ENCODE data around the gene PCBP3. TPM values are rescaled to one million over a fixed set of nuclear protein-coding genes. Genes with fewer than 3 reads are reported as not detected.

The PCBP3 gene
- total RNA-seq, 1 experiment from 2014 or later, result not detected

DNA sequence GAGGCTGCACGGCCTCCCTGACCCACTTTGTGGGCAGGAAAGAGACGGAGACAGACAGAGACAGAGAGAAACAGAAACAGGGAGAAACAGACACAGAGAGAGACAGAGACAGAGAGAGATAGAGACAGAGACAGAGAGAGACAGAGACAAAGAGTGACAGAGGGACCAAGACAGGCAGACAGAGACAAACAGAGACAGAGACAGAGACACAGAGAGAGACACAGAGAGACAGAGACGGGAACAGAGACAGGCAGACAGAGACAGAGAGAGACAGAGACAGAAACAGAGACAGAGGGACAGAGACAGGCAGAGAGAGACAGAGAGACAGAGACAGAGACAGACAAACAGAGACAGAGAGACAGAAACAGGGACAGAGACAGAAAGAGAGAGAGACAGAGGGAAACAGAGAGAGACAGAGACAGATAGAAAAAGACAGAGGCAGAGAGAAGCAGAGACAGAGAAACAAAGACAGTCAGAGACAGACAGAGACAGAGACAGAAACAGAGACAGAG is 341.1 kb downstream of the PCBP3 start:
- Histone ChIP-seq H3K36me3 (ENCODE audit: control insufficient read depth, insufficient read depth, low read length) (no peaks in the 10 kb centered on the region), H3K4me1 (ENCODE audit: control insufficient read depth, insufficient read depth, low read length) (no peaks in the 10 kb centered on the region), H3K27me3 (ENCODE audit: control insufficient read depth, insufficient read depth, low read length) (no peaks in the 10 kb centered on the region), H3K9me3 (ENCODE audit: control insufficient read depth, insufficient read depth, low read depth, low read length) (no peaks in the 10 kb centered on the region), H3K27ac (ENCODE audit: low read length) (no peak overlapping the region), H3K4me3 (ENCODE audit: low read depth in 2 of 2, low read length in 2 of 2) (no peak overlapping the region)
- no peak for DNase-seq (ENCODE audit: low read depth, low spot score)
- in situ Hi-C loops (cut with HindIII; ENCODE audit: low pct_unique_long_range_greater_than_20kb, low sequenced_read_pairs) (no loop called here), intact Hi-C loops (cut with micrococcal nuclease; ENCODE audit: unreplicated experiment) (no loop called here)
- TF ChIP-seq, protein P1, sequence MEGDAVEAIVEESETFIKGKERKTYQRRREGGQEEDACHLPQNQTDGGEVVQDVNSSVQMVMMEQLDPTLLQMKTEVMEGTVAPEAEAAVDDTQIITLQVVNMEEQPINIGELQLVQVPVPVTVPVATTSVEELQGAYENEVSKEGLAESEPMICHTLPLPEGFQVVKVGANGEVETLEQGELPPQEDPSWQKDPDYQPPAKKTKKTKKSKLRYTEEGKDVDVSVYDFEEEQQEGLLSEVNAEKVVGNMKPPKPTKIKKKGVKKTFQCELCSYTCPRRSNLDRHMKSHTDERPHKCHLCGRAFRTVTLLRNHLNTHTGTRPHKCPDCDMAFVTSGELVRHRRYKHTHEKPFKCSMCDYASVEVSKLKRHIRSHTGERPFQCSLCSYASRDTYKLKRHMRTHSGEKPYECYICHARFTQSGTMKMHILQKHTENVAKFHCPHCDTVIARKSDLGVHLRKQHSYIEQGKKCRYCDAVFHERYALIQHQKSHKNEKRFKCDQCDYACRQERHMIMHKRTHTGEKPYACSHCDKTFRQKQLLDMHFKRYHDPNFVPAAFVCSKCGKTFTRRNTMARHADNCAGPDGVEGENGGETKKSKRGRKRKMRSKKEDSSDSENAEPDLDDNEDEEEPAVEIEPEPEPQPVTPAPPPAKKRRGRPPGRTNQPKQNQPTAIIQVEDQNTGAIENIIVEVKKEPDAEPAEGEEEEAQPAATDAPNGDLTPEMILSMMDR (IDR thresholded peaks at IDR 0.05), result no peak
- TF ChIP-seq POLR2AphosphoS5 (IDR thresholded peaks at IDR 0.05; ENCODE audit: low read depth, low read length), result no peak
- no peak for TF ChIP-seq TCF7L2 (IDR thresholded peaks at IDR 0.05; ENCODE audit: low read depth, low read length)
- no peak for TF ChIP-seq SIN3A (IDR thresholded peaks at IDR 0.05; ENCODE audit: borderline replicate concordance, insufficient read depth, low read depth, low read length)
- TF ChIP-seq, protein P2, sequence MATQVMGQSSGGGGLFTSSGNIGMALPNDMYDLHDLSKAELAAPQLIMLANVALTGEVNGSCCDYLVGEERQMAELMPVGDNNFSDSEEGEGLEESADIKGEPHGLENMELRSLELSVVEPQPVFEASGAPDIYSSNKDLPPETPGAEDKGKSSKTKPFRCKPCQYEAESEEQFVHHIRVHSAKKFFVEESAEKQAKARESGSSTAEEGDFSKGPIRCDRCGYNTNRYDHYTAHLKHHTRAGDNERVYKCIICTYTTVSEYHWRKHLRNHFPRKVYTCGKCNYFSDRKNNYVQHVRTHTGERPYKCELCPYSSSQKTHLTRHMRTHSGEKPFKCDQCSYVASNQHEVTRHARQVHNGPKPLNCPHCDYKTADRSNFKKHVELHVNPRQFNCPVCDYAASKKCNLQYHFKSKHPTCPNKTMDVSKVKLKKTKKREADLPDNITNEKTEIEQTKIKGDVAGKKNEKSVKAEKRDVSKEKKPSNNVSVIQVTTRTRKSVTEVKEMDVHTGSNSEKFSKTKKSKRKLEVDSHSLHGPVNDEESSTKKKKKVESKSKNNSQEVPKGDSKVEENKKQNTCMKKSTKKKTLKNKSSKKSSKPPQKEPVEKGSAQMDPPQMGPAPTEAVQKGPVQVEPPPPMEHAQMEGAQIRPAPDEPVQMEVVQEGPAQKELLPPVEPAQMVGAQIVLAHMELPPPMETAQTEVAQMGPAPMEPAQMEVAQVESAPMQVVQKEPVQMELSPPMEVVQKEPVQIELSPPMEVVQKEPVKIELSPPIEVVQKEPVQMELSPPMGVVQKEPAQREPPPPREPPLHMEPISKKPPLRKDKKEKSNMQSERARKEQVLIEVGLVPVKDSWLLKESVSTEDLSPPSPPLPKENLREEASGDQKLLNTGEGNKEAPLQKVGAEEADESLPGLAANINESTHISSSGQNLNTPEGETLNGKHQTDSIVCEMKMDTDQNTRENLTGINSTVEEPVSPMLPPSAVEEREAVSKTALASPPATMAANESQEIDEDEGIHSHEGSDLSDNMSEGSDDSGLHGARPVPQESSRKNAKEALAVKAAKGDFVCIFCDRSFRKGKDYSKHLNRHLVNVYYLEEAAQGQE (IDR thresholded peaks at IDR 0.05; ENCODE audit: insufficient read depth in 1 of 2, low read depth in 2 of 2, low read length in 1 of 2), result no peak
- ChIA-PET POLR2A (no interaction called here), CTCF (no interaction called here)
- ATAC-seq, result no peak
- no TSS peak for BruUV-seq (replicated peaks)

DNA sequence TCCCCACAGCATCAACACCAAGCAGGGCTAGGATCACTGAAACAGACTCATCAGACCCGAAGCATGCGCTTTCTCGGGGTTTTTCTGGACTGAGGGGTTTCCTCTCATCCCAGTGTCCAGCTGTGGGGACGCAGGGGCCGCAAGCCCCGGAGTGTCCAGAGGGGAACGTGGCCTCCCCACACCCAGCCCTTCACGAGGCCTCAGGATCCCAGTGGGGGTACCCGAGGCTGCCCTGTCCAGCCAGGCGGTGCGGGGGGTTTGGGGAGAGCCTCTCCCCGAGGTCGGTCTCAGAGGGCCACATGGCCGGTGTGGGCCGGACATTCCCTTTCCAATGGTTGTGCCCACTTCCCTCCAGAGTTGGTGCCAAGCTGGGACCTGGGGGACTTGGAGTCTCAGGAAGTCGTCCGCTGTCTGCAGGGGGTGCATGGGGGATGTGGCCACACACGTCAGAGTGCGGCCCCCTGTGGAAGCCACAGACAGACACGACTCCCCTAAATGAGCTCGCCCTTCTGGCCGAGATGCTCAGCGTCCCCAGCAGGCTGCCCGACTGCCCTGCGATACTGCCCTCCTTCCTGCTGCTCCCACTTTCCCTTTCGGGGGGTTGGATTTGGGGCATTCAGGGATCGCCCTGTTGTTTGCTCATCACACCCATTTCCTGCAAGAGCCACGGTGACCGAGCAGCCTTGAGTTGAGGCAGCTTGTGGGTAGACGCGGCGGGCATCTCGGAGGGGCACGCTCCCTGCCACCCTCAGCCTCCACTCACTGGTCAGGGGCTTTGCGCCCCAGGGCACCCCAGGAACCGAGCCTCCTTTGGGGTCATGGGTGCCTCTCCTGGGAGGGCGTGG is 342.2 kb downstream of the PCBP3 start:
- BruUV-seq (replicated peaks), result no TSS peak
- H3K36me3 ChIP-seq (ENCODE audit: control insufficient read depth, insufficient read depth, low read length), result no peaks in the 10 kb centered on the region
- H3K27me3 ChIP-seq (ENCODE audit: control insufficient read depth, insufficient read depth, low read length), result no peaks in the 10 kb centered on the region
- ChIA-PET CTCF (no interaction called here), POLR2A (no interaction called here)
- no peak overlapping the region for H3K27ac ChIP-seq (ENCODE audit: low read length)
- in situ Hi-C loops (cut with HindIII; ENCODE audit: low pct_unique_long_range_greater_than_20kb, low sequenced_read_pairs), result no loop called here
- ATAC-seq (no peak), DNase-seq (ENCODE audit: low read depth, low spot score) (no peak)
- no peaks in the 10 kb centered on the region for H3K4me1 ChIP-seq (ENCODE audit: control insufficient read depth, insufficient read depth, low read length)
- no peaks in the 10 kb centered on the region for H3K9me3 ChIP-seq (ENCODE audit: control insufficient read depth, insufficient read depth, low read depth, low read length)
- TF ChIP-seq POLR2AphosphoS5 (IDR thresholded peaks at IDR 0.05; ENCODE audit: low read depth, low read length) (no peak), SIN3A (IDR thresholded peaks at IDR 0.05; ENCODE audit: borderline replicate concordance, insufficient read depth, low read depth, low read length) (no peak), TCF7L2 (IDR thresholded peaks at IDR 0.05; ENCODE audit: low read depth, low read length) (no peak)
- TF ChIP-seq, protein P1 (IDR thresholded peaks at IDR 0.05), result no peak
- TF ChIP-seq, protein P2 (IDR thresholded peaks at IDR 0.05; ENCODE audit: insufficient read depth in 1 of 2, low read depth in 2 of 2, low read length in 1 of 2), result no peak
- no peak overlapping the region for H3K4me3 ChIP-seq (ENCODE audit: low read depth in 2 of 2, low read length in 2 of 2)
- intact Hi-C loops (cut with micrococcal nuclease; ENCODE audit: unreplicated experiment), result no loop called here

Measured in Panc1 (cell line).